ENCODE measurements around the gene TEC.

GRCh38 chr4:48225368-48226141 lies 44.1 kb downstream of the TEC start:
- TF ChIP-seq CTCF (IDR thresholded peaks at IDR 0.05) (no peak), EZH2phosphoT487 (IDR thresholded peaks at IDR 0.05) (no peak), EZH2 (IDR thresholded peaks at IDR 0.05) (no peak)

Data from neural progenitor cell (in vitro differentiated cells).